ENCODE results near the gene BDH1.

BDH1 gene

GRCh38 chr3:197491923-197492664, 63.7 kb downstream of the BDH1 start:
- no peaks in the 10 kb centered on the region for H3F3A ChIP-seq (ENCODE audit: insufficient read depth)
- no peaks in the 10 kb centered on the region for H3K9me2 ChIP-seq (replicated peaks; ENCODE audit: insufficient read depth, low read length)
- H3K27me3 ChIP-seq (ENCODE audit: low read length): no peaks in the 10 kb centered on the region
- H3K9me3 ChIP-seq (ENCODE audit: insufficient read depth, low read length): no peaks in the 10 kb centered on the region
- H4K20me1 ChIP-seq (ENCODE audit: low read depth, low read length): no peaks in the 10 kb centered on the region
- no peak overlapping the region for H2AFZ ChIP-seq (ENCODE audit: low read depth, low read length, severe bottlenecking)
- H3K79me2 ChIP-seq (ENCODE audit: insufficient read depth, low read length): no peaks in the 10 kb centered on the region
- TF ChIP-seq EZH2phosphoT487 (conservative IDR thresholded peaks at IDR 0.05; ENCODE audit: low read length): no peak
- no peak for TF ChIP-seq CTCF (IDR thresholded peaks at IDR 0.05; ENCODE audit: insufficient read depth, low read length, poor library complexity, severe bottlenecking)
- H3K36me3 ChIP-seq (ENCODE audit: low read length): no peaks in the 10 kb centered on the region
- H3K4me2 ChIP-seq (ENCODE audit: low read depth, low read length, poor library complexity, severe bottlenecking): no peak overlapping the region
- no peak overlapping the region for H3K9ac ChIP-seq (ENCODE audit: low read length)
- no peak overlapping the region for H3K27ac ChIP-seq (ENCODE audit: low read depth, low read length)
- no peak overlapping the region for H3K4me3 ChIP-seq (ENCODE audit: insufficient read depth, low read length, poor library complexity, severe bottlenecking)

- Histone ChIP-seq H3K4me2 (ENCODE audit: low read depth, low read length, poor library complexity, severe bottlenecking) (no peak overlapping the region), H3K27me3 (ENCODE audit: low read length) (no peaks in the 10 kb centered on the region), H3F3A (ENCODE audit: insufficient read depth) (no peaks in the 10 kb centered on the region), H2AFZ (ENCODE audit: low read depth, low read length, severe bottlenecking) (no peak overlapping the region), H4K20me1 (ENCODE audit: low read depth, low read length) (no peaks in the 10 kb centered on the region), H3K9me2 (replicated peaks; ENCODE audit: insufficient read depth, low read length) (no peaks in the 10 kb centered on the region), H3K36me3 (ENCODE audit: low read length) (no peaks in the 10 kb centered on the region), H3K9me3 (ENCODE audit: insufficient read depth, low read length) (no peaks in the 10 kb centered on the region), H3K27ac (ENCODE audit: low read depth, low read length) (no peak overlapping the region), H3K4me3 (ENCODE audit: insufficient read depth, low read length, poor library complexity, severe bottlenecking) (no peak overlapping the region), H3K79me2 (ENCODE audit: insufficient read depth, low read length) (no peaks in the 10 kb centered on the region), H3K9ac (ENCODE audit: low read length) (no peak overlapping the region)
- TF ChIP-seq EZH2phosphoT487 (conservative IDR thresholded peaks at IDR 0.05; ENCODE audit: low read length) (no peak), CTCF (IDR thresholded peaks at IDR 0.05; ENCODE audit: insufficient read depth, low read length, poor library complexity, severe bottlenecking) (no peak)
These were observed 64.3 kb downstream of the BDH1 start for GRCh38 chr3:197491478-197491877.

- Histone ChIP-seq H3K36me3 (ENCODE audit: low read length) (no peaks in the 10 kb centered on the region), H3K9me3 (ENCODE audit: insufficient read depth, low read length) (no peaks in the 10 kb centered on the region), H3K4me3 (ENCODE audit: insufficient read depth, low read length, poor library complexity, severe bottlenecking) (no peak overlapping the region), H4K20me1 (ENCODE audit: low read depth, low read length) (no peaks in the 10 kb centered on the region), H3K9me2 (replicated peaks; ENCODE audit: insufficient read depth, low read length) (no peaks in the 10 kb centered on the region), H3K27ac (ENCODE audit: low read depth, low read length) (no peak overlapping the region), H2AFZ (ENCODE audit: low read depth, low read length, severe bottlenecking) (no peak overlapping the region), H3K79me2 (ENCODE audit: insufficient read depth, low read length) (no peaks in the 10 kb centered on the region), H3F3A (ENCODE audit: insufficient read depth) (no peaks in the 10 kb centered on the region), H3K27me3 (ENCODE audit: low read length) (no peaks in the 10 kb centered on the region), H3K4me2 (ENCODE audit: low read depth, low read length, poor library complexity, severe bottlenecking) (no peak overlapping the region), H3K9ac (ENCODE audit: low read length) (no peak overlapping the region)
- TF ChIP-seq CTCF (IDR thresholded peaks at IDR 0.05; ENCODE audit: insufficient read depth, low read length, poor library complexity, severe bottlenecking) (no peak), EZH2phosphoT487 (conservative IDR thresholded peaks at IDR 0.05; ENCODE audit: low read length) (no peak)
These were observed 65.4 kb downstream of the BDH1 start for GRCh38 chr3:197490098-197491058.

Data from SU-DHL-6 (cell line).